WTC11 (cell line): ENCODE results near the gene LEFTY2. TPM values are rescaled to one million over a fixed set of nuclear protein-coding genes. Genes with fewer than 3 reads are reported as not detected.

ENCODE experiments used
- ATAC-seq: fragments of 200-7000 bp; cut with Tn5 transposase; 2 replicates; pipeline ENCODE4 v1.10.0; 2021; ENCODE audit warnings: mild to moderate bottlenecking, moderate library complexity
- CTCF ChIA-PET: fragments of 300-600 bp; sonication (Branson Sonifier 250); formaldehyde crosslinking; loops from one replicate; lab custom pipeline; 2021; ENCODE audit warnings: antibody characterized with exemption; lab: Charles Lee
- POLR2A ChIA-PET: fragments of 350-600 bp; sonication (Branson Sonifier 250); formaldehyde crosslinking; loops from one replicate; lab custom pipeline; 2021; ENCODE audit warnings: antibody characterized with exemption; lab: Charles Lee
- DNase-seq: peaks from one replicate; pipeline ENCODE4 v3.0.0; 2021; ENCODE audit warnings: low spot score
- H3K27ac Mint-ChIP-seq: 2 replicates; pipeline ENCODE4 v1.8.0; 2021; ENCODE audit warnings: mixed read lengths
- H3K27me3 Mint-ChIP-seq: 2 replicates; pipeline ENCODE4 v1.8.0; 2021; ENCODE audit warnings: low read depth, mild to moderate bottlenecking, moderate library complexity, mixed read lengths
- H3K36me3 Mint-ChIP-seq: 2 replicates; pipeline ENCODE4 v1.8.0; 2021; ENCODE audit warnings: mixed read lengths
- H3K4me1 Mint-ChIP-seq: 2 replicates; pipeline ENCODE4 v1.8.0; 2022; ENCODE audit warnings: mixed read lengths
- H3K4me3 Mint-ChIP-seq: 2 replicates; pipeline ENCODE4 v1.8.0; 2021; ENCODE audit warnings: mild to moderate bottlenecking, moderate library complexity, mixed read lengths
- H3K9me3 Mint-ChIP-seq: 2 replicates; pipeline ENCODE4 v1.8.0; 2021; ENCODE audit warnings: mixed read lengths
- AR ChIP-seq: fragments of 250-450 bp; sonication (Bioruptor Pico); IDR thresholded peaks from 2 replicates; pipeline ENCODE4 v1.9.0; 2021; ENCODE audit warnings: mild to moderate bottlenecking
- CBFB ChIP-seq: sonication (generic); formaldehyde crosslinking; IDR thresholded peaks from 2 replicates; pipeline ENCODE4 v1.8.1; 2022; ENCODE audit warnings: mild to moderate bottlenecking, low read depth, missing genetic modification reagents
- CREB1 ChIP-seq: sonication (generic); formaldehyde crosslinking; IDR thresholded peaks from 2 replicates; pipeline ENCODE4 v1.8.0; 2023; ENCODE audit warnings: mild to moderate bottlenecking, missing genetic modification reagents
- ESRRA ChIP-seq: sonication (generic); formaldehyde crosslinking; IDR thresholded peaks from 2 replicates; pipeline ENCODE4 v1.8.1; 2022; ENCODE audit warnings: mild to moderate bottlenecking, missing genetic modification reagents, borderline replicate concordance
- FOXP1 ChIP-seq: sonication (generic); formaldehyde crosslinking; IDR thresholded peaks from 2 replicates; pipeline ENCODE4 v1.8.0; 2022; ENCODE audit warnings: missing genetic modification reagents, mild to moderate bottlenecking, moderate library complexity, borderline replicate concordance
- GTF2I ChIP-seq: fragments of 250-450 bp; sonication (Bioruptor Pico); conservative IDR thresholded peaks from 2 replicates; pipeline ENCODE4 v1.4.0; 2021; ENCODE audit warnings: mild to moderate bottlenecking
- HMGA2 ChIP-seq: fragments of 250-450 bp; sonication (Bioruptor Pico); IDR thresholded peaks from 2 replicates; pipeline ENCODE4 v1.4.0; 2021; ENCODE audit warnings: mild to moderate bottlenecking, moderate library complexity
- MAX ChIP-seq: sonication (generic); formaldehyde crosslinking; IDR thresholded peaks from 2 replicates; pipeline ENCODE4 v1.8.0; 2022; ENCODE audit warnings: mild to moderate bottlenecking, missing genetic modification reagents
- MLX ChIP-seq: sonication (generic); formaldehyde crosslinking; IDR thresholded peaks from 2 replicates; pipeline ENCODE4 v1.8.1; 2023; ENCODE audit warnings: mild to moderate bottlenecking, missing genetic modification reagents, moderate library complexity
- MXD4 ChIP-seq: fragments of 250-450 bp; sonication (Bioruptor Pico); IDR thresholded peaks from 2 replicates; pipeline ENCODE4 v1.8.0; 2021; ENCODE audit warnings: mild to moderate bottlenecking, moderate library complexity, borderline replicate concordance
- NFATC4 ChIP-seq: fragments of 250-450 bp; sonication (Bioruptor Pico); IDR thresholded peaks from 2 replicates; pipeline ENCODE4 v1.9.0; 2021; ENCODE audit warnings: mild to moderate bottlenecking
- NR2C2 ChIP-seq: sonication (generic); formaldehyde crosslinking; IDR thresholded peaks from 2 replicates; pipeline ENCODE4 v1.8.0; 2022; ENCODE audit warnings: mild to moderate bottlenecking, missing genetic modification reagents
- PRRX2 ChIP-seq: fragments of 250-450 bp; sonication (Bioruptor Pico); IDR thresholded peaks from 2 replicates; pipeline ENCODE4 v1.8.0; 2021; ENCODE audit warnings: mild to moderate bottlenecking
- SMAD4 ChIP-seq: sonication (generic); formaldehyde crosslinking; IDR thresholded peaks from 2 replicates; pipeline ENCODE4 v1.8.0; 2022; ENCODE audit warnings: mild to moderate bottlenecking, missing genetic modification reagents
- TEAD1 ChIP-seq: sonication (generic); formaldehyde crosslinking; IDR thresholded peaks from 2 replicates; pipeline ENCODE4 v1.8.0; 2022; ENCODE audit warnings: mild to moderate bottlenecking, missing genetic modification reagents
- USF1 ChIP-seq: sonication (generic); formaldehyde crosslinking; IDR thresholded peaks from 2 replicates; pipeline ENCODE4 v1.8.0; 2022; ENCODE audit warnings: mild to moderate bottlenecking, missing genetic modification reagents
- ZNF121 ChIP-seq: sonication (generic); formaldehyde crosslinking; IDR thresholded peaks from 2 replicates; pipeline ENCODE4 v1.8.0; 2023; ENCODE audit warnings: missing genetic modification reagents
- ZNF263 ChIP-seq: sonication (generic); formaldehyde crosslinking; IDR thresholded peaks from 2 replicates; pipeline ENCODE4 v1.8.1; 2022; ENCODE audit warnings: low read depth, mild to moderate bottlenecking, moderate library complexity, missing genetic modification reagents
- ZNF396 ChIP-seq: fragments of 250-450 bp; sonication (Bioruptor Pico); IDR thresholded peaks from 2 replicates; pipeline ENCODE4 v1.8.0; 2021; ENCODE audit warnings: mild to moderate bottlenecking, moderate library complexity, borderline replicate concordance
- ZSCAN18 ChIP-seq: fragments of 250-450 bp; sonication (Bioruptor Pico); IDR thresholded peaks from 2 replicates; pipeline ENCODE4 v2.1.2; 2022; ENCODE audit warnings: mild to moderate bottlenecking, moderate library complexity
- total RNA-seq: library from RNA; stranded (reverse); gene quantifications from 3 replicates; pipeline ENCODE4 v1.2.3, GENCODE V29; 2021
- TF ChIP-seq, protein P1 (sequence below): sonication (generic); formaldehyde crosslinking; IDR thresholded peaks from 2 replicates; pipeline ENCODE4 v1.8.1; 2022; ENCODE audit warnings: mild to moderate bottlenecking, missing genetic modification reagents, moderate library complexity, borderline replicate concordance
- TF ChIP-seq, protein P2 (sequence below): sonication (generic); formaldehyde crosslinking; conservative IDR thresholded peaks from 2 replicates; pipeline ENCODE4 v1.8.1; 2022; ENCODE audit warnings: mild to moderate bottlenecking, missing genetic modification reagents

Gene LEFTY2
- total RNA-seq, 1 experiment from 2014 or later = 15.5 TPM

- TF ChIP-seq, protein P1, sequence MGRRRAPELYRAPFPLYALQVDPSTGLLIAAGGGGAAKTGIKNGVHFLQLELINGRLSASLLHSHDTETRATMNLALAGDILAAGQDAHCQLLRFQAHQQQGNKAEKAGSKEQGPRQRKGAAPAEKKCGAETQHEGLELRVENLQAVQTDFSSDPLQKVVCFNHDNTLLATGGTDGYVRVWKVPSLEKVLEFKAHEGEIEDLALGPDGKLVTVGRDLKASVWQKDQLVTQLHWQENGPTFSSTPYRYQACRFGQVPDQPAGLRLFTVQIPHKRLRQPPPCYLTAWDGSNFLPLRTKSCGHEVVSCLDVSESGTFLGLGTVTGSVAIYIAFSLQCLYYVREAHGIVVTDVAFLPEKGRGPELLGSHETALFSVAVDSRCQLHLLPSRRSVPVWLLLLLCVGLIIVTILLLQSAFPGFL = no peak
- TF ChIP-seq AR (CRISPR knock-in tag) (no peak), ZNF263 (CRISPR knock-in tag) (no peak)
- TF ChIP-seq, all 79 proteins: peak for 0
Measured at GRCh38 chr1:225928186-225929175, 12.5 kb downstream of the LEFTY2 start (continued).

- Mint-ChIP-seq H3K4me1 (peaks cover 23% of the 10 kb centered on the region), H3K4me3 (no peak overlapping the region), H3K27ac (peak overlapping the region; percentile 53; the same call in 1 of the 2 replicates), H3K36me3 (peaks cover 10% of the 10 kb centered on the region), H3K9me3 (no peaks in the 10 kb centered on the region), H3K27me3 (no peaks in the 10 kb centered on the region)
- POLR2A ChIA-PET = interaction anchor here (1.0 kb wide), 1 partner anchor 14 kb away, joined by 3 read pairs; no protein-coding TSS in a partner anchor
- DNase-seq (no peak), ATAC-seq (no peak)
- TF ChIP-seq NFATC4 = no peak
- TF ChIP-seq SMAD4 (CRISPR knock-in tag) = no peak
- no peak for TF ChIP-seq ESRRA (CRISPR knock-in tag)
- no peak for TF ChIP-seq ZNF396 (CRISPR knock-in tag)
- CTCF ChIA-PET = interaction anchor here (0.9 to 1.4 kb wide), 4 partner anchors 11 to 36 kb away, joined by 3 to 6 read pairs (median 4); no protein-coding TSS in a partner anchor
Measured at GRCh38 chr1:225926551-225927113, 14.4 kb downstream of the LEFTY2 start.

GRCh38 chr1:225923692-225924555 lies 17.1 kb downstream of the LEFTY2 start, which contains the start of gene PYCR2:
Gene PYCR2 (minus strand): TSS chr1:225924250. CDS start chr1:225924110, 140 bp downstream.
- peaks cover 35% of the 10 kb centered on the region for H3K36me3 Mint-ChIP-seq
- H3K27me3 Mint-ChIP-seq = no peaks in the 10 kb centered on the region
- POLR2A ChIA-PET = interaction anchor here (0.6 to 2.1 kb wide), 7 partner anchors 17 to 179 kb away, joined by 3 to 10 read pairs (median 4); partner anchors contain the start of genes H3-3A, LEFTY1, LEFTY2 and SRP9
- TF ChIP-seq USF1 (CRISPR knock-in tag) (peak; percentile 95), ZSCAN18 (no peak), CBFB (CRISPR knock-in tag) (no peak), MAX (peak; percentile 95), GTF2I (CRISPR knock-in tag) (no peak), MXD4 (CRISPR knock-in tag) (no peak), ZNF121 (CRISPR knock-in tag) (no peak), ZNF263 (CRISPR knock-in tag) (no peak), PRRX2 (CRISPR knock-in tag) (no peak), HMGA2 (CRISPR knock-in tag) (no peak), MLX (CRISPR knock-in tag) (no peak), FOXP1 (CRISPR knock-in tag) (peak; percentile 86), CREB1 (peak; percentile 24; the same call in 1 of the 2 replicates), NR2C2 (no peak), TEAD1 (CRISPR knock-in tag) (peak; percentile 73; the same call in 1 of the 2 replicates)
- TF ChIP-seq, protein P2, sequence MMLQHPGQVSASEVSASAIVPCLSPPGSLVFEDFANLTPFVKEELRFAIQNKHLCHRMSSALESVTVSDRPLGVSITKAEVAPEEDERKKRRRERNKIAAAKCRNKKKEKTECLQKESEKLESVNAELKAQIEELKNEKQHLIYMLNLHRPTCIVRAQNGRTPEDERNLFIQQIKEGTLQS = no peak

More at GRCh38 chr1:225923692-225924555, 17.1 kb downstream of the LEFTY2 start, which contains the start of gene PYCR2:
- CTCF ChIA-PET = interaction anchor here (0.8 to 1.9 kb wide), 14 partner anchors 13 to 449 kb away, joined by 3 to 16 read pairs (median 4); partner anchors contain the start of genes SRP9 and TMEM63A
- ATAC-seq (peak; percentile 95), DNase-seq (peak; percentile 95)
- Mint-ChIP-seq H3K27ac (peak within 1 kb of the TSS; percentile 84), H3K4me3 (peak within 1 kb of the TSS; percentile 92), H3K4me1 (peaks cover 23% of the 10 kb centered on the region), H3K9me3 (no peaks in the 10 kb centered on the region)
